HG03469 (cell line): ENCODE data around the gene P2RY2.
"Not testable (repeated sequence)": the region's sequence is repeated elsewhere in the genome, so short reads cannot be mapped to it uniquely, and the experiment has no call there.

Source experiments
- ATAC-seq: cut with Tn5 transposase; IDR thresholded peaks from one replicate; pipeline ENCODE4 v1.9.1; 2021; ENCODE audit warnings: mild to moderate bottlenecking, moderate library complexity, moderate number of reproducible peaks; ENCODE audit not compliant: unreplicated experiment

The P2RY2 gene

GRCh38 chr11:73265853-73266645 is 48.0 kb downstream of the P2RY2 start:
- ATAC-seq = no peak

- no peak for ATAC-seq
These were observed 48.6 kb downstream of the P2RY2 start for GRCh38 chr11:73266646-73267020.

GRCh38 chr11:73267122-73267846 is 49.2 kb downstream of the P2RY2 start:
- no peak for ATAC-seq

GRCh38 chr11:73267906-73268540 is 49.9 kb downstream of the P2RY2 start:
- ATAC-seq = no peak

- ATAC-seq = no peak
These were observed 50.7 kb downstream of the P2RY2 start for GRCh38 chr11:73268671-73269271.

- no peak for ATAC-seq
These were observed 51.5 kb downstream of the P2RY2 start for GRCh38 chr11:73269459-73270015.

GRCh38 chr11:73270016-73270854 is 52.2 kb downstream of the P2RY2 start:
- ATAC-seq = no peak

- no peak for ATAC-seq
These were observed 52.9 kb downstream of the P2RY2 start for GRCh38 chr11:73270855-73271477.

- not testable (repeated sequence) for ATAC-seq
These were observed 53.4 kb downstream of the P2RY2 start for GRCh38 chr11:73271478-73271865.

- ATAC-seq = no peak
These were observed 54.0 kb downstream of the P2RY2 start, which contains the start of gene P2RY6 for GRCh38 chr11:73271936-73272679. Gene P2RY6, plus strand, starts transcription at chr11:73272338. Its CDS starts 24,181 bp downstream, at chr11:73296519.

- ATAC-seq = no peak
These were observed 54.6 kb downstream of the P2RY2 start for GRCh38 chr11:73272680-73273038.

GRCh38 chr11:73273222-73273895 is 55.3 kb downstream of the P2RY2 start:
- ATAC-seq = no peak

GRCh38 chr11:73274191-73274590 is 56.1 kb downstream of the P2RY2 start:
- ATAC-seq = not testable (repeated sequence)

GRCh38 chr11:73274722-73275380 is 56.8 kb downstream of the P2RY2 start:
- no peak for ATAC-seq

- no peak for ATAC-seq
These were observed 57.3 kb downstream of the P2RY2 start for GRCh38 chr11:73275381-73275750.

- no peak for ATAC-seq
These were observed 59.4 kb downstream of the P2RY2 start for GRCh38 chr11:73277467-73277866.

- no peak for ATAC-seq
These were observed 62.5 kb downstream of the P2RY2 start for GRCh38 chr11:73280626-73281025.

- ATAC-seq = no peak
These were observed 63.2 kb downstream of the P2RY2 start for GRCh38 chr11:73281201-73281741.
